WTC11 (cell line): ENCODE measurements around the gene UQCRFS1. TPM values are rescaled to one million over a fixed set of nuclear protein-coding genes. Genes with fewer than 3 reads are reported as not detected.
"Not testable (repeated sequence)": the region's sequence is repeated elsewhere in the genome, so short reads cannot be mapped to it uniquely, and the experiment has no call there.

Source experiments
- ATAC-seq: fragments of 200-7000 bp; cut with Tn5 transposase; 2 replicates; pipeline ENCODE4 v1.10.0; 2021; ENCODE audit warnings: mild to moderate bottlenecking, moderate library complexity
- CTCF ChIA-PET: fragments of 300-600 bp; sonication (Branson Sonifier 250); formaldehyde crosslinking; loops from one replicate; lab custom pipeline; 2021; ENCODE audit warnings: antibody characterized with exemption; lab: Charles Lee
- POLR2A ChIA-PET: fragments of 350-600 bp; sonication (Branson Sonifier 250); formaldehyde crosslinking; loops from one replicate; lab custom pipeline; 2021; ENCODE audit warnings: antibody characterized with exemption; lab: Charles Lee
- DNase-seq: peaks from one replicate; pipeline ENCODE4 v3.0.0; 2021; ENCODE audit warnings: low spot score
- H3K27ac Mint-ChIP-seq: 2 replicates; pipeline ENCODE4 v1.8.0; 2021; ENCODE audit warnings: mixed read lengths
- H3K27me3 Mint-ChIP-seq: 2 replicates; pipeline ENCODE4 v1.8.0; 2021; ENCODE audit warnings: low read depth, mild to moderate bottlenecking, moderate library complexity, mixed read lengths
- H3K36me3 Mint-ChIP-seq: 2 replicates; pipeline ENCODE4 v1.8.0; 2021; ENCODE audit warnings: mixed read lengths
- H3K4me1 Mint-ChIP-seq: 2 replicates; pipeline ENCODE4 v1.8.0; 2022; ENCODE audit warnings: mixed read lengths
- H3K4me3 Mint-ChIP-seq: 2 replicates; pipeline ENCODE4 v1.8.0; 2021; ENCODE audit warnings: mild to moderate bottlenecking, moderate library complexity, mixed read lengths
- H3K9me3 Mint-ChIP-seq: 2 replicates; pipeline ENCODE4 v1.8.0; 2021; ENCODE audit warnings: mixed read lengths
- CREB1 ChIP-seq: sonication (generic); formaldehyde crosslinking; IDR thresholded peaks from 2 replicates; pipeline ENCODE4 v1.8.0; 2023; ENCODE audit warnings: mild to moderate bottlenecking, missing genetic modification reagents
- E2F1 ChIP-seq: sonication (generic); formaldehyde crosslinking; IDR thresholded peaks from 2 replicates; pipeline ENCODE4 v1.8.0; 2022; ENCODE audit warnings: mild to moderate bottlenecking, missing genetic modification reagents
- E2F4 ChIP-seq: sonication (generic); formaldehyde crosslinking; IDR thresholded peaks from 2 replicates; pipeline ENCODE4 v1.8.1; 2022; ENCODE audit warnings: low read depth, mild to moderate bottlenecking, moderate library complexity, missing genetic modification reagents, borderline replicate concordance
- FOXJ3 ChIP-seq: sonication (generic); formaldehyde crosslinking; IDR thresholded peaks from 2 replicates; pipeline ENCODE4 v1.9.0; 2021; ENCODE audit warnings: missing genetic modification reagents, mild to moderate bottlenecking, borderline replicate concordance
- FOXP4 ChIP-seq: sonication (generic); formaldehyde crosslinking; IDR thresholded peaks from 2 replicates; pipeline ENCODE4 v1.8.0; 2022; ENCODE audit warnings: mild to moderate bottlenecking, missing genetic modification reagents
- JAZF1 ChIP-seq: fragments of 250-450 bp; sonication (Bioruptor Pico); IDR thresholded peaks from 2 replicates; pipeline ENCODE4 v1.9.0; 2021; ENCODE audit warnings: moderate library complexity, mild to moderate bottlenecking, inconsistent platforms
- KAT7 ChIP-seq: sonication (generic); formaldehyde crosslinking; IDR thresholded peaks from 2 replicates; pipeline ENCODE4 v1.8.1; 2023; ENCODE audit warnings: missing genetic modification reagents, mild to moderate bottlenecking, borderline replicate concordance
- MLX ChIP-seq: sonication (generic); formaldehyde crosslinking; IDR thresholded peaks from 2 replicates; pipeline ENCODE4 v1.8.1; 2023; ENCODE audit warnings: mild to moderate bottlenecking, missing genetic modification reagents, moderate library complexity
- MXD4 ChIP-seq: fragments of 250-450 bp; sonication (Bioruptor Pico); IDR thresholded peaks from 2 replicates; pipeline ENCODE4 v1.8.0; 2021; ENCODE audit warnings: mild to moderate bottlenecking, moderate library complexity, borderline replicate concordance
- NFATC4 ChIP-seq: fragments of 250-450 bp; sonication (Bioruptor Pico); IDR thresholded peaks from 2 replicates; pipeline ENCODE4 v1.9.0; 2021; ENCODE audit warnings: mild to moderate bottlenecking
- NR3C1 ChIP-seq: sonication (generic); formaldehyde crosslinking; conservative IDR thresholded peaks from 2 replicates; pipeline ENCODE4 v1.8.1; 2023; ENCODE audit warnings: low read depth, mild to moderate bottlenecking, missing genetic modification reagents
- STAT6 ChIP-seq: sonication (generic); formaldehyde crosslinking; conservative IDR thresholded peaks from 2 replicates; pipeline ENCODE4 v1.8.1; 2023; ENCODE audit warnings: mild to moderate bottlenecking, low read depth, missing genetic modification reagents, moderate library complexity
- TEAD4 ChIP-seq: sonication (generic); formaldehyde crosslinking; IDR thresholded peaks from 2 replicates; pipeline ENCODE4 v1.8.0; 2022; ENCODE audit warnings: mild to moderate bottlenecking, missing genetic modification reagents
- ZNF219 ChIP-seq: sonication (generic); formaldehyde crosslinking; IDR thresholded peaks from 2 replicates; pipeline ENCODE4 v1.8.0; 2023; ENCODE audit warnings: missing genetic modification reagents, mild to moderate bottlenecking, borderline replicate concordance
- ZNF416 ChIP-seq: fragments of 250-450 bp; sonication (Bioruptor Pico); IDR thresholded peaks from 2 replicates; pipeline ENCODE4 v1.9.0; 2021; ENCODE audit warnings: mild to moderate bottlenecking, inconsistent platforms
- ZNF512 ChIP-seq: sonication (generic); formaldehyde crosslinking; IDR thresholded peaks from 2 replicates; pipeline ENCODE4 v1.8.1; 2022; ENCODE audit warnings: missing genetic modification reagents, borderline replicate concordance
- ZSCAN18 ChIP-seq: fragments of 250-450 bp; sonication (Bioruptor Pico); IDR thresholded peaks from 2 replicates; pipeline ENCODE4 v2.1.2; 2022; ENCODE audit warnings: mild to moderate bottlenecking, moderate library complexity
- total RNA-seq: library from RNA; stranded (reverse); gene quantifications from 3 replicates; pipeline ENCODE4 v1.2.3, GENCODE V29; 2021

UQCRFS1 gene
- total RNA-seq, 1 experiment from 2014 or later = 58.2 TPM

GRCh38 chr19:29232315-29232852 lies 19.4 kb upstream of the UQCRFS1 start:
- H3K27ac Mint-ChIP-seq = no peak overlapping the region
- TF ChIP-seq KAT7 (no peak), MXD4 (no peak), ZNF512 (no peak), NFATC4 (CRISPR knock-in tag) (no peak), ZNF219 (CRISPR knock-in tag) (no peak), ZNF416 (no peak), MLX (CRISPR knock-in tag) (no peak), E2F4 (CRISPR knock-in tag) (no peak), TEAD4 (CRISPR knock-in tag) (no peak), NR3C1 (CRISPR knock-in tag) (no peak), JAZF1 (CRISPR knock-in tag) (no peak), STAT6 (CRISPR knock-in tag) (no peak), CREB1 (CRISPR knock-in tag) (no peak), FOXP4 (CRISPR knock-in tag) (no peak)
- TF ChIP-seq, all 79 proteins: peak for 0
- CTCF ChIA-PET = interaction anchor here (0.9 kb wide), 1 partner anchor 113 kb away, joined by 4 read pairs; no protein-coding TSS in a partner anchor
- Mint-ChIP-seq H3K27me3 (peaks cover 2% of the 10 kb centered on the region; the same call in 1 of the 2 replicates), H3K4me3 (no peak overlapping the region), H3K9me3 (peaks cover 9% of the 10 kb centered on the region), H3K4me1 (no peaks in the 10 kb centered on the region), H3K36me3 (no peaks in the 10 kb centered on the region)
- DNase-seq (no peak), ATAC-seq (no peak)
- POLR2A ChIA-PET = no interaction called here

- H3K27me3 Mint-ChIP-seq, DNase-seq, H3K27ac Mint-ChIP-seq, H3K4me1 Mint-ChIP-seq, ATAC-seq, H3K4me3 Mint-ChIP-seq, H3K9me3 Mint-ChIP-seq, POLR2A ChIA-PET, H3K36me3 Mint-ChIP-seq: not testable (repeated sequence)
- CTCF ChIA-PET = interaction anchor here (0.9 kb wide), 1 partner anchor 112 kb away, joined by 4 read pairs; no protein-coding TSS in a partner anchor
These were observed 18.4 kb upstream of the UQCRFS1 start for GRCh38 chr19:29231306-29231705.

GRCh38 chr19:29217616-29218015 lies 4.7 kb upstream of the UQCRFS1 start:
- DNase-seq (no peak), ATAC-seq (no peak)
- Mint-ChIP-seq H3K36me3 (no peaks in the 10 kb centered on the region), H3K27me3 (no peaks in the 10 kb centered on the region), H3K4me3 (no peak overlapping the region), H3K27ac (no peak overlapping the region), H3K4me1 (peaks cover 23% of the 10 kb centered on the region), H3K9me3 (no peaks in the 10 kb centered on the region)
- ChIA-PET POLR2A (no interaction called here), CTCF (no interaction called here)
- no peak for TF ChIP-seq FOXP4 (CRISPR knock-in tag)
- TF ChIP-seq E2F1 (CRISPR knock-in tag) = no peak
- TF ChIP-seq ZSCAN18 (CRISPR knock-in tag) = no peak
- no peak for TF ChIP-seq FOXJ3 (CRISPR knock-in tag)
